ENCODE data around the gene SHISA3. TPM values are rescaled to one million over a fixed set of nuclear protein-coding genes. Genes with fewer than 3 reads are reported as not detected.

SHISA3 gene
- total and polyA plus RNA-seq, 2 of the 8 experiments (the other 6 are each of a cell fraction or from before 2014, with no cell fraction given): 2.0 to 9.3 TPM

- Histone ChIP-seq H3K27ac (ENCODE audit: low read depth, low read length) (no peak overlapping the region), H3K56ac (replicated peaks; ENCODE audit: insufficient read length, low read depth, low read length) (no peak overlapping the region), H3K79me1 (ENCODE audit: low read depth, low read length) (no peaks in the 10 kb centered on the region), H3K4ac (replicated peaks; ENCODE audit: insufficient read length, low read depth, low read length) (no peak overlapping the region), H3K9me3 (ENCODE audit: insufficient read depth in 2 of 2, low read depth in 1 of 2, low read length in 1 of 2) (no peaks in the 10 kb centered on the region; a peak in 1 of 4 replicates), H3K9ac (replicated peaks in 1 of 4; ENCODE audit: extremely low read depth in 1 of 4, low read depth in 3 of 4, low read length in 3 of 4) (no peak overlapping the region), H4K20me1 (replicated peaks in 1 of 2; ENCODE audit: control insufficient read depth in 1 of 2, insufficient read depth in 2 of 2, low read length in 2 of 2) (no peaks in the 10 kb centered on the region), H3K4me1 (replicated peaks in 1 of 4; ENCODE audit: control insufficient read depth in 3 of 4, insufficient read depth in 4 of 4, low read length in 3 of 4) (no peaks in the 10 kb centered on the region; a peak in 1 of 7 replicates), H3K36me3 (ENCODE audit: control insufficient read depth in 2 of 4, insufficient read depth in 4 of 4, low read length in 3 of 4) (no peaks in the 10 kb centered on the region), H3K27me3 (replicated peaks in 1 of 4; ENCODE audit: control insufficient read depth in 3 of 4, extremely low read depth in 1 of 4, insufficient read depth in 3 of 4, low read length in 3 of 4) (peaks cover 0 to 1% (median 0%) of the 10 kb centered on the region in 4 experiments; a peak in 1 of 7 replicates), H3K23me2 (ENCODE audit: low read depth, low read length) (peaks cover 2% of the 10 kb centered on the region; the same call in 1 of the 2 replicates), H3K4me3 (ENCODE audit: extremely low read depth in 1 of 4, insufficient read depth in 2 of 4, low read depth in 3 of 4, low read length in 4 of 4) (no peak overlapping the region), H2BK120ac (replicated peaks; ENCODE audit: low read depth, low read length) (no peak overlapping the region), H3K4me2 (ENCODE audit: insufficient read depth in 1 of 2, low read depth in 2 of 2, low read length in 2 of 2) (no peak overlapping the region), H4K8ac (ENCODE audit: extremely low read depth, insufficient read depth, low read length) (no peak overlapping the region), H2BK15ac (ENCODE audit: low read length) (no peak overlapping the region), H3K79me2 (ENCODE audit: control insufficient read depth in 1 of 2, insufficient read depth in 2 of 2, low read length in 2 of 2) (no peaks in the 10 kb centered on the region), H2AK5ac (ENCODE audit: low read depth, low read length) (no peak overlapping the region), H4K5ac (ENCODE audit: insufficient read length, low read depth, low read length) (no peak overlapping the region), H3K18ac (ENCODE audit: extremely low read depth, low read length) (no peak overlapping the region), H2BK20ac (ENCODE audit: low read length) (no peak overlapping the region), H2BK12ac (ENCODE audit: low read depth, low read length) (no peak overlapping the region), H2AFZ (ENCODE audit: low read length) (no peak overlapping the region; the same call in 1 of the 2 replicates), H3K14ac (ENCODE audit: insufficient read length) (no peak overlapping the region), H3K23ac (ENCODE audit: insufficient read length) (no peak overlapping the region), H2BK5ac (ENCODE audit: low read depth, low read length) (no peak overlapping the region), H4K91ac (replicated peaks; ENCODE audit: insufficient read length, low read length) (no peak overlapping the region)
- FAIRE-seq: no peak
- 75% methylated on average over 1 of the region's 1 CpG; no CpG with 5 or more reads in 1 of the 2 experiments for WGBS, 2 experiments (ENCODE audit: extremely low coverage in 1 of 2, insufficient coverage in 1 of 2, insufficient read length in 1 of 2, insufficient replicate concordance in 2 of 2, low coverage in 1 of 2, low lambda C conversion rate in 2 of 2, missing lambda C conversion rate in 1 of 2)
- CTCF ChIA-PET (ENCODE audit: partially characterized antibody): interaction anchor here (0.6 to 9.8 kb wide), 5 partner anchors 33 to 152 kb away, joined by 3 to 82 read pairs (median 4); no protein-coding TSS in a partner anchor
- POLR2A ChIA-PET (ENCODE audit: partially characterized antibody): no interaction called here
- DNase-seq (ENCODE audit: low read depth in 1 of 2, low spot score in 2 of 2): no peak
- TF ChIP-seq SUZ12 (IDR thresholded peaks at IDR 0.05; ENCODE audit: low read length) (no peak), POLR2A (IDR thresholded peaks at IDR 0.05; ENCODE audit: control extremely low read depth in 1 of 2, low read depth in 2 of 2, low read length in 2 of 2) (no peak), CHD2 (IDR thresholded peaks at IDR 0.05; ENCODE audit: low read length) (no peak), BCL11A (IDR thresholded peaks at IDR 0.05; ENCODE audit: low read depth in 2 of 2, low read length in 2 of 2) (no peak), CBX8 (IDR thresholded peaks at IDR 0.05; ENCODE audit: borderline replicate concordance, low read depth, low read length) (no peak), YY1 (IDR thresholded peaks at IDR 0.05; ENCODE audit: low read depth, low read length) (no peak), TAF7 (optimal IDR thresholded peaks at IDR 0.05; ENCODE audit: borderline replicate concordance, low read depth, low read length) (no peak), HDAC2 (IDR thresholded peaks at IDR 0.05; ENCODE audit: borderline replicate concordance in 1 of 2, low read depth in 2 of 2, low read length in 2 of 2) (no peak), SIN3A (conservative IDR thresholded peaks at IDR 0.05 in 1 of 2, IDR thresholded peaks at IDR 0.05 in 1 of 2; ENCODE audit: low read depth in 1 of 2, low read length in 2 of 2) (no peak), SAP30 (IDR thresholded peaks at IDR 0.05; ENCODE audit: insufficient read depth, insufficient replicate concordance, low read length) (no peak), CTBP2 (IDR thresholded peaks at IDR 0.05; ENCODE audit: borderline replicate concordance, insufficient read depth, insufficient read length, low read length) (no peak), TEAD4 (IDR thresholded peaks at IDR 0.05; ENCODE audit: low read depth, low read length) (no peak), SP4 (IDR thresholded peaks at IDR 0.05; ENCODE audit: low read length) (no peak), EZH2 (IDR thresholded peaks at IDR 0.05; ENCODE audit: low read depth, low read length, severe bottlenecking) (no peak)
These were observed 30.3 kb upstream of the SHISA3 start for GRCh38 chr4:42366959-42367358.
